Right ventricle myocardium inferior (tissue), 1 donor: Measurements from ENCODE around the gene SLC5A10. TPM values are rescaled to one million over a fixed set of nuclear protein-coding genes. Genes with fewer than 3 reads are reported as not detected.
A peak's percentile ranks its signal among the peaks of the same experiment; 100 is the strongest.

Experiments
- ATAC-seq: fragments of 200-7000 bp; cut with Tn5 transposase; one replicate; pipeline ENCODE4 v1.9.1; 2020; ENCODE audit warnings: mild to moderate bottlenecking, moderate library complexity
- DNase-seq: peaks from one replicate; pipeline ENCODE4 v3.0.0; 2021; ENCODE audit errors: missing footprints
- intact Hi-C: fragments of 100-400 bp; cut with DNase I; formaldehyde crosslinking; loops from one replicate; pipeline ENCODE4 v1.11.0; 2022
- total RNA-seq: library from RNA; stranded (reverse); fragmentation: NEBNext Ultra II Directional; extraction: Animal tissue kit (Norgen Biotek cat#: 25700); gene quantifications from one replicate; pipeline ENCODE4 v1.2.1, GENCODE V29; 2021
- donor health status: DM: no; HTN: yes; CAD: no; lungs with severe emphysema.

Gene SLC5A10
- total RNA-seq, 1 donor from 2014 or later = not detected

DNA sequence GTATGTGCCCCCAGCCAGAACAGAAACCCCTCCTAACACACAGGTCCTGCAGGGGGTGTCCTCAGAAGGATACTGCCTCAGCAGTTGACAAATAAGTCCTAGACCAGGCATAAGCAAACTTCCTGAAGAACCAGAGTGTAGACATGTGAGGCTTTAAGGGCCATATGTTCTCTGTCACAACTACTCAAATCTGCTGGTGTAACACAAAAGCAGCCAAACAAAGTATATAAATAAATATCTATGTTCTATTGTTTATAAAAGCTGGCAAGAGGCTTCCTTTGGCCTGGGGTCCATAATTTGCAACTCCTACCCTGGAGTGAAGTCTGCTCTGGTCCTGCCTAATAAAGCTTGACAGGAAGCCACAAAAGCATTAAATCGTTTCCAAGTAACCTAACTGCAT, 42.7 kb downstream of the SLC5A10 start:
- DNase-seq (no peak), ATAC-seq (no peak)
- intact Hi-C loops = no loop called here

GRCh38 chr17:18995220-18995619, 43.3 kb downstream of the SLC5A10 start:
- intact Hi-C loops = no loop called here
- no peak for ATAC-seq

GRCh38 chr17:18996458-18996857, 44.5 kb downstream of the SLC5A10 start:
- intact Hi-C loops = no loop called here

More at GRCh38 chr17:18995220-18995619, 43.3 kb downstream of the SLC5A10 start:
- no peak for DNase-seq

DNA sequence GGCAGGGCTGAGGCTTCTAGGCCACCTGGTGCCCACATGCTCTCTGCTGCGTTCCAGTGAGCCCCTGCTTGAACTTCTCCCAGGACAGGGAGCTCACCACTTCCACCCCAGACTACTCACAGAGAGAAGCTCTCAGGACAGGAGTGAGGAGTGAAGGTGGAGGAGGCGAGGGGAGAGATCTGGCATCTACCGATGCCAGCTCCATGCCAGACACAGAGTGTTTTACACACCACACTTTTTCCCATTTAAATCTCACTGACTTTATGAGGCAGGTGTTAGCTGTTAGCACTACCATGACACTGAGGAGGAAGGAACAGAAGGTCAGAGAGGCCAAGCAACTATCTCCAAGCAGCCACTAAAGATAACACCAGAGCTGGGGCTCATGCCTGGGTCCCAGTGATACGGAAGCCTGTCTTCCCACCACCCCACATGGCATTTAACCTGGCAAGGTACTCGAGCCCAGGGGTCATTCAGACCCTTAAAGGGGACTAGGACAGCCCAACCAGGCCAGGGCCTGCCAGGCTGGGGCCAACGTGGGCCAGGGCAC, 45.8 kb downstream of the SLC5A10 start:
- intact Hi-C loops = no loop called here
- no peak for ATAC-seq

More at GRCh38 chr17:18996458-18996857, 44.5 kb downstream of the SLC5A10 start:
- ATAC-seq (no peak), DNase-seq (no peak)

GRCh38 chr17:18999394-18999793, 47.4 kb downstream of the SLC5A10 start:
- DNase-seq (peak; percentile 37), ATAC-seq (no peak)
- intact Hi-C loops = no loop called here

More for the DNA sequence above, 45.8 kb downstream of the SLC5A10 start:
- no peak for DNase-seq

GRCh38 chr17:18999911-19000310, 47.9 kb downstream of the SLC5A10 start:
- ATAC-seq (no peak), DNase-seq (peak; percentile 46)
- intact Hi-C loops = no loop called here

DNA sequence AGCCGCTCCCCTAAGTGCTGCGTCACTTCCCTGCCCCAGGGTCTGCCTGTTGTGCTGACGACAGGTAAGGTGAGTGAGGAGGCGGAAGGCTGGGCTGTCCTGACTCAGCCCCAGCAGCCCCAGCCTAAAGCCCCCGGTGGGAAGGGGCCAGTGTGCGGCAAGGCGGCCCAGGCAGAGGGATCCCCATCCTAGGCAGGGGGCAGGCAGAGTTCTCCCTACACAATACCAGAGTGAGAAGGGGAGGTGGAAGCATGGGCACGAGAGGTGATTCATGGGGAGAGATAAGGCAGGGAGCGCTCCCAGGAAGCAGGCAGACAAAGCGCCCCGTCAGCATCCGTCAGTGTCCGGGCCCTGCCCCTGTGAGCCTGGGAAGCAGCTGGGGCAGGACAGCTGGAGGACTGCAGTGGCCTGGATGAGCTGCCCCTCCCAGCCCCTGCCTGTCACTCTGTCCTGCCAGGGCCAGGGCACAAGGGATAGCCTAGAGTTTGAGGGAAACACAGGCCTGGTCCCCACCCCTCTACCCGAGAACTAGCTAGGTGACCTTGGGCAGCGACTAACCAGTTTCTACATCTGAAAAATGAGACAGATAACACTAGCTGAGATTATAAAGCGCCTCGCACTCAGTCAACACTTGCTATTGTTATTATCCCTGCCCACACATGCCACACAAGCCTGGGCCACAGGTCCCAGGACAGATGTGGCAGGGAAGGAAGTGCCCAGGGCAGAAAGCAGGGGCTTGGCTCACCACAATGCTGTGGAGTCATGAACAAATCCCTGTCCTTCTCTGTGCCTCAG, 48.8 kb downstream of the SLC5A10 start:
- intact Hi-C loops = no loop called here
- DNase-seq (peak; percentile 31), ATAC-seq (no peak)

- ATAC-seq = no peak
- intact Hi-C loops = no loop called here
- peak; percentile 55 for DNase-seq
Measured at GRCh38 chr17:19001907-19002590, 50.1 kb downstream of the SLC5A10 start.

GRCh38 chr17:19002805-19003542, 51.0 kb downstream of the SLC5A10 start:
- DNase-seq (peak; percentile 35), ATAC-seq (no peak)
- intact Hi-C loops = no loop called here

GRCh38 chr17:19003543-19004420, 51.8 kb downstream of the SLC5A10 start:
- intact Hi-C loops = no loop called here
- DNase-seq = peak; percentile 50
- no peak for ATAC-seq

- ATAC-seq = peak; percentile 20
- intact Hi-C loops = no loop called here
- DNase-seq = peak; percentile 81
Measured at GRCh38 chr17:19004421-19005136, 52.6 kb downstream of the SLC5A10 start, which contains the start of gene FAM83G. TSS of gene FAM83G (minus strand) at chr17:19004764. CDS start at chr17:19004041, 723 bp downstream.

GRCh38 chr17:19005137-19005773, 53.3 kb downstream of the SLC5A10 start:
- DNase-seq (peak; percentile 14), ATAC-seq (no peak)
- intact Hi-C loops = no loop called here

- intact Hi-C loops = no loop called here
- ATAC-seq (no peak), DNase-seq (no peak)
Measured at GRCh38 chr17:19005789-19006430, 53.9 kb downstream of the SLC5A10 start.

DNA sequence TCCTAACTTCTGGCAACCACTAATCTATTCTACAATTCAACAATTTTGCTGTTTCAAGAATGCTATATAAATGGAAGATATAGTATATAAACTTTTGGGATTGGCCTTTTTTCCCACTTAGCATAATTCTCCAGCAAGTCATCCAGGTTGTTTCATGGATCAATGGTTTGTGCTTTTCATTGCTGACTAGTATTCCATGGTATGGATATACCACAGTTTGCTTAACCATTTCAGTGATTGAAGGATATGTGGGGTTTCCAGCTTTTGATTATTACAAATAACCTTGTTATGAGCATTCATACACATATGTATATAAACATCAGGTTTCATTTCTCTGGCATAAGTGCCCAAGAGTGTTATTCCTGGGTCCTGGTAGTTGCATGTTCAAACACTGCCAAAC, 54.7 kb downstream of the SLC5A10 start:
- intact Hi-C loops = no loop called here
- ATAC-seq (no peak), DNase-seq (no peak)

DNA sequence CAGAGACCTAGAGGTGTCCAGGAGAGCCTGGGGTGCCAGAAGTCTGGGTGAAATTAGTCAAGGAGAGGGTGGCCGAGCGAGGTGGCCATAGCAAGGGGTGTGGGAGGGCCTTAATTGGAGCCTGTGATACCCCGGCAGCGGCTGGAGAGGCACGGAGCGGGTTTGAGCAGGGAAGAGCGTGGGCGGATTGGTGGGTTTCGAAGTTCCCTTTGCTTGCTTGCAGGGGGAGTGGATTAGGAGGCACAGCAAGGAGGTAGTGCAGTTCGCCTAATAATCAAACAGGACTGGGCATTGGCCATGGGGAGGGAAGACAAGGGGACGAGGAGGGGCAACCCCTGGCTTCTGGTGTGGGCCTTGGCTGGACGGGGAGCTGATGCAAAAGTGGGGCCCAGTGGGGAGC, 58.0 kb downstream of the SLC5A10 start:
- ATAC-seq (no peak), DNase-seq (peak; percentile 53)
- intact Hi-C loops = no loop called here

- intact Hi-C loops = no loop called here
- ATAC-seq (no peak), DNase-seq (peak; percentile 17)
Measured at GRCh38 chr17:19010729-19011505, 59.0 kb downstream of the SLC5A10 start.
